ENCODE measurements around the gene EOLA1. TPM values are rescaled to one million over a fixed set of nuclear protein-coding genes. Genes with fewer than 3 reads are reported as not detected.

The EOLA1 gene
- total and polyA plus RNA-seq, 2 of the 4 experiments (the other 2 are of a cell fraction) = 15.5 to 16.8 TPM

DNA sequence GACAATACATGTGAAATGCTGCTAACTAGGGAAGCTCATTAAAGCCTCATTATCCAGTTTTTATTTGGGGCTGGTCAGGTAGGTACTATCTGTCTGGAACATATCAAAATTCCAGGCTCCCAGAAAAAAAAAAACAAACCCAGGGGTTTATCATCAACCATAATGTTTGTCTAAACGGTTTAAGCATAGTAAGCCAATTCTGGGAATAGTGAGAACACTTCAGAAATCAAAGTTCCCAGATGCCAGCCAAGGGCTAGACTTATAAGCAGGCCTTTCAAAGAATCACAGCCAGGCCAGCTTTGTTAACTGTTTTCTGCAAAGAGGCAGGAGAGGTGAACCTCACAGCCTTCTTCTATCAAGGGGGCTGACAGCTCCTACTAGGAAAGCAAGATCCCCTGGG is 43.8 kb upstream of the EOLA1 start:
- no peak for DNase-seq
- Histone ChIP-seq H4K20me1 (ENCODE audit: insufficient read depth, low read length) (no peaks in the 10 kb centered on the region), H2BK5ac (ENCODE audit: low read depth, low read length, poor library complexity, severe bottlenecking) (no peak overlapping the region), H2BK20ac (ENCODE audit: low read depth, low read length) (no peak overlapping the region), H3K9ac (ENCODE audit: low read depth, low read length) (no peak overlapping the region), H2AK9ac (replicated peaks; ENCODE audit: low read depth, low read length, poor library complexity) (no peak overlapping the region), H3K27me3 (ENCODE audit: control insufficient read depth, insufficient read depth, low read length) (no peaks in the 10 kb centered on the region), H3K9me1 (ENCODE audit: insufficient read depth, low read length) (peaks cover 4% of the 10 kb centered on the region; the same call in 1 of the 2 replicates), H3K14ac (replicated peaks; ENCODE audit: low read depth, low read length) (no peak overlapping the region), H3K23ac (ENCODE audit: low read depth, low read length) (no peak overlapping the region), H3K4me3 (ENCODE audit: insufficient read depth, low read depth, low read length) (no peak overlapping the region), H2AFZ (replicated peaks; ENCODE audit: low read length, poor library complexity) (no peak overlapping the region), H3K18ac (ENCODE audit: low read depth, low read length) (no peak overlapping the region), H2BK15ac (ENCODE audit: low read depth, low read length) (no peak overlapping the region), H3K79me1 (ENCODE audit: low read depth in 1 of 2, low read length in 2 of 2) (peaks cover under 1 to 3% of the 10 kb centered on the region in 2 experiments; a peak in 1 of 4 replicates), H2BK120ac (ENCODE audit: low read depth, low read length) (no peak overlapping the region), H3K4me2 (ENCODE audit: low read depth, low read length) (no peak overlapping the region), H4K91ac (ENCODE audit: insufficient read depth, low read depth, low read length) (no peak overlapping the region), H2AK5ac (ENCODE audit: low read depth, low read length) (no peak overlapping the region), H3K27ac (ENCODE audit: insufficient read depth, low read length) (no peak overlapping the region), H3K4me1 (ENCODE audit: control insufficient read depth, insufficient read depth, low read length) (no peaks in the 10 kb centered on the region), H3K4ac (ENCODE audit: low read depth, low read length) (no peak overlapping the region), H3K36me3 (ENCODE audit: control insufficient read depth, insufficient read depth, low read length) (peaks cover 31% of the 10 kb centered on the region), H4K8ac (ENCODE audit: low read depth in 2 of 2, low read length in 2 of 2) (no peak overlapping the region), H3K9me3 (ENCODE audit: control insufficient read depth, insufficient read depth, low read length) (no peaks in the 10 kb centered on the region), H4K5ac (ENCODE audit: low read depth, low read length) (no peak overlapping the region), H3K56ac (ENCODE audit: extremely low read depth, insufficient read depth, low read length) (no peak overlapping the region)
- TF ChIP-seq, protein P1, sequence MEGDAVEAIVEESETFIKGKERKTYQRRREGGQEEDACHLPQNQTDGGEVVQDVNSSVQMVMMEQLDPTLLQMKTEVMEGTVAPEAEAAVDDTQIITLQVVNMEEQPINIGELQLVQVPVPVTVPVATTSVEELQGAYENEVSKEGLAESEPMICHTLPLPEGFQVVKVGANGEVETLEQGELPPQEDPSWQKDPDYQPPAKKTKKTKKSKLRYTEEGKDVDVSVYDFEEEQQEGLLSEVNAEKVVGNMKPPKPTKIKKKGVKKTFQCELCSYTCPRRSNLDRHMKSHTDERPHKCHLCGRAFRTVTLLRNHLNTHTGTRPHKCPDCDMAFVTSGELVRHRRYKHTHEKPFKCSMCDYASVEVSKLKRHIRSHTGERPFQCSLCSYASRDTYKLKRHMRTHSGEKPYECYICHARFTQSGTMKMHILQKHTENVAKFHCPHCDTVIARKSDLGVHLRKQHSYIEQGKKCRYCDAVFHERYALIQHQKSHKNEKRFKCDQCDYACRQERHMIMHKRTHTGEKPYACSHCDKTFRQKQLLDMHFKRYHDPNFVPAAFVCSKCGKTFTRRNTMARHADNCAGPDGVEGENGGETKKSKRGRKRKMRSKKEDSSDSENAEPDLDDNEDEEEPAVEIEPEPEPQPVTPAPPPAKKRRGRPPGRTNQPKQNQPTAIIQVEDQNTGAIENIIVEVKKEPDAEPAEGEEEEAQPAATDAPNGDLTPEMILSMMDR (conservative IDR thresholded peaks at IDR 0.05; ENCODE audit: low read depth, low read length) = no peak
- no peak for TF ChIP-seq POLR2A (IDR thresholded peaks at IDR 0.05; ENCODE audit: low read depth, low read length)
- TF ChIP-seq BHLHE40 (IDR thresholded peaks at IDR 0.05; ENCODE audit: low read depth, low read length) = no peak
- TF ChIP-seq MAFK (IDR thresholded peaks at IDR 0.05; ENCODE audit: low read depth, low read length) = no peak
- TF ChIP-seq RCOR1 (IDR thresholded peaks at IDR 0.05; ENCODE audit: insufficient replicate concordance, low read length) = no peak
- no peak for TF ChIP-seq RFX5 (IDR thresholded peaks at IDR 0.05; ENCODE audit: low read depth, low read length)
- TF ChIP-seq, protein P2, sequence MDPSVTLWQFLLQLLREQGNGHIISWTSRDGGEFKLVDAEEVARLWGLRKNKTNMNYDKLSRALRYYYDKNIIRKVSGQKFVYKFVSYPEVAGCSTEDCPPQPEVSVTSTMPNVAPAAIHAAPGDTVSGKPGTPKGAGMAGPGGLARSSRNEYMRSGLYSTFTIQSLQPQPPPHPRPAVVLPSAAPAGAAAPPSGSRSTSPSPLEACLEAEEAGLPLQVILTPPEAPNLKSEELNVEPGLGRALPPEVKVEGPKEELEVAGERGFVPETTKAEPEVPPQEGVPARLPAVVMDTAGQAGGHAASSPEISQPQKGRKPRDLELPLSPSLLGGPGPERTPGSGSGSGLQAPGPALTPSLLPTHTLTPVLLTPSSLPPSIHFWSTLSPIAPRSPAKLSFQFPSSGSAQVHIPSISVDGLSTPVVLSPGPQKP (IDR thresholded peaks at IDR 0.05; ENCODE audit: borderline replicate concordance, low read depth, low read length) = no peak
- TF ChIP-seq, protein P3, sequence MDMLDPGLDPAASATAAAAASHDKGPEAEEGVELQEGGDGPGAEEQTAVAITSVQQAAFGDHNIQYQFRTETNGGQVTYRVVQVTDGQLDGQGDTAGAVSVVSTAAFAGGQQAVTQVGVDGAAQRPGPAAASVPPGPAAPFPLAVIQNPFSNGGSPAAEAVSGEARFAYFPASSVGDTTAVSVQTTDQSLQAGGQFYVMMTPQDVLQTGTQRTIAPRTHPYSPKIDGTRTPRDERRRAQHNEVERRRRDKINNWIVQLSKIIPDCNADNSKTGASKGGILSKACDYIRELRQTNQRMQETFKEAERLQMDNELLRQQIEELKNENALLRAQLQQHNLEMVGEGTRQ (IDR thresholded peaks at IDR 0.05; ENCODE audit: low read depth, low read length) = no peak
- no peak for TF ChIP-seq RAD21 (IDR thresholded peaks at IDR 0.05; ENCODE audit: low read length)
- no peak for TF ChIP-seq MAZ (IDR thresholded peaks at IDR 0.05; ENCODE audit: borderline replicate concordance, low read depth, low read length)
- no peak for TF ChIP-seq CHD1 (IDR thresholded peaks at IDR 0.05; ENCODE audit: low read depth, low read length)
- no peak for TF ChIP-seq FOS (IDR thresholded peaks at IDR 0.05; ENCODE audit: low read depth, low read length)
- ChIA-PET CTCF (interaction anchor here (1.0 kb wide), 1 partner anchor 9 kb away, joined by 5 read pairs; the partner anchor contains the start of gene IDS), POLR2A (ENCODE audit: unreplicated experiment) (no interaction called here)
- dilution Hi-C loops (cut with HindIII; ENCODE audit: low sequenced_read_pairs, unreplicated experiment) (no loop called here), intact Hi-C loops (cut with micrococcal nuclease) (no loop called here), in situ Hi-C loops (cut with MboI; ENCODE audit: low sequenced_read_pairs) (no loop called here)
- ATAC-seq (ENCODE audit: low read depth) = no peak
- no TSS peak for BruUV-seq (replicated peaks)
- no CpG with 5 or more reads among the region's 1 CpG for WGBS, 2 experiments (ENCODE audit: extremely low coverage in 2 of 2, insufficient read length in 1 of 2)
